Ovary (tissue), 3 donors: ENCODE results near the gene SLC29A4.

Source experiments
- CTCF ChIP-seq, 3 donors: fragments of 450-650 bp in 2 of 3; fragments of 200-600 bp in 1 of 3; IDR thresholded peaks; one replicate each; pipeline versions ENCODE4 v1.5.1 to v1.8.0; 2016 to 2022; ENCODE audit warnings: antibody characterized with exemption in 3 of 3, mild to moderate bottlenecking in 1 of 3
- EP300 ChIP-seq: sonication (generic); formaldehyde crosslinking; IDR thresholded peaks from one replicate; pipeline ENCODE4 v1.6.1; 2017; ENCODE audit warnings: antibody characterized with exemption
- POLR2A ChIP-seq: fragments of 450-650 bp; IDR thresholded peaks from one replicate; pipeline ENCODE4 v1.6.1; 2017; ENCODE audit warnings: antibody characterized with exemption, mild to moderate bottlenecking, moderate library complexity
- donor health status: DM: no; HTN: no; CAD: no.

DNA sequence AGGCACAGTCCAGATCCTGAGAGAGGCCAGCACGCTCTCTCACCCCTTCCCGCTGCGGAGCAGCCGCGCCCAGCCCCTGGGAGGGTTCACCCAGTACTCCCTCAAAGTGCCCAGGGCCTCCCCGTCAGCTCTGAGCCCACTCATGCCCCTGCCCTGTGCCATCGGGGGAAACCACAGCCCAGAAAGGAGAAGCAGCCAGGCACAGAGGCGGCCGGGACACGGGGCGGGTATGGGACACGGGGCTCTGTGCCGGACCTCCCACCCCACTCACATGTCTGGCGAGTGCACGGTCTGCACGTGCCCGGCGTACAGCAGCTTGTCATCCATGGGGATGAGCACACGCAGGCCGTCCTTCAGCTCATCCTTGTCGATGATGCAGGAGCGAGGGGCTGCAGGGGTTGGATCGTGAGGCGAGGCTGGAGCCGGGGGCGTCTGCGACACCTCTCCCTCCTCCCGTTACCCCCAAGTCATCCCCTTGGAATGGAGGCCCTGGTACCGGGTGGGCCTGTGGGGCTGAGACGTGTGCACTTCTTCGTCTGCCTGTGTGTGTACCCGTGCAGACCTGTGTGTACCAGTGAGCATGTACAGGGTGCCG, 38.2 kb downstream of the SLC29A4 start:
- TF ChIP-seq CTCF (IDR thresholded peaks at IDR 0.05) (no peak), POLR2A (no peak), EP300 (no peak)
